Astrocyte (in vitro differentiated cells and primary cell): ENCODE measurements around the gene PARVB. TPM values are rescaled to one million over a fixed set of nuclear protein-coding genes. Genes with fewer than 3 reads are reported as not detected.
A peak's percentile ranks its signal among the peaks of the same experiment; 100 is the strongest.

ENCODE experiments used
- DNase-seq: peaks from one replicate; pipeline ENCODE4 v3.0.0-alpha.2; 2010; ENCODE audit warnings: low read depth
- FAIRE-seq: peaks from 2 replicates; lab custom pipeline; 2011; peaks lifted over from hg19 to GRCh38; lab: Jason Lieb, UNC
- H2AFZ ChIP-seq: 2 replicates; pipeline ENCODE4 v1.6.0; 2012; ENCODE audit warnings: low read depth, low read length, inconsistent platforms
- H3K27ac ChIP-seq: 2 replicates; pipeline ENCODE4 v1.5.1; 2011; ENCODE audit warnings: low read depth, low read length, inconsistent platforms
- H3K27me3 ChIP-seq: 2 replicates; pipeline ENCODE4 v1.6.0; 2011; ENCODE audit warnings: low read length, inconsistent platforms; ENCODE audit not compliant: insufficient read depth
- H3K36me3 ChIP-seq: 2 replicates; pipeline ENCODE4 v1.5.1; 2011; ENCODE audit warnings: low read length, inconsistent platforms; ENCODE audit not compliant: insufficient read depth
- H3K4me1 ChIP-seq: 2 replicates; pipeline ENCODE4 v1.5.1; 2011; ENCODE audit warnings: low read length, inconsistent platforms; ENCODE audit not compliant: insufficient read depth
- H3K4me2 ChIP-seq: 2 replicates; pipeline ENCODE4 v1.6.0; 2012; ENCODE audit warnings: low read length, inconsistent platforms
- H3K4me3 ChIP-seq: 2 replicates; pipeline ENCODE4 v1.5.1; 2011; ENCODE audit warnings: low read depth, mild to moderate bottlenecking, low read length, inconsistent platforms; ENCODE audit not compliant: insufficient read depth
- H3K79me2 ChIP-seq: 2 replicates; pipeline ENCODE4 v1.6.0; 2012; ENCODE audit warnings: mild to moderate bottlenecking, low read length, inconsistent platforms; ENCODE audit not compliant: insufficient read depth
- H3K9ac ChIP-seq: 2 replicates; pipeline ENCODE4 v1.6.0; 2012; ENCODE audit warnings: mild to moderate bottlenecking, low read length, inconsistent platforms
- H3K9me3 ChIP-seq: 2 replicates; pipeline ENCODE4 v1.5.1; 2012; ENCODE audit warnings: low read depth, mild to moderate bottlenecking, low read length, inconsistent platforms; ENCODE audit not compliant: insufficient read depth
- H4K20me1 ChIP-seq: 2 replicates; pipeline ENCODE4 v1.6.0; 2012; ENCODE audit warnings: low read length, inconsistent platforms; ENCODE audit not compliant: insufficient read depth
- H3K27ac Mint-ChIP-seq: one replicate; pipeline ENCODE4 v1.8.0; 2021; ENCODE audit warnings: mild to moderate bottlenecking, mixed read lengths; ENCODE audit not compliant: unreplicated experiment
- H3K27me3 Mint-ChIP-seq: one replicate; pipeline ENCODE4 v1.8.0; 2021; ENCODE audit warnings: low read depth, mixed read lengths; ENCODE audit not compliant: unreplicated experiment
- H3K36me3 Mint-ChIP-seq: one replicate; pipeline ENCODE4 v1.8.0; 2021; ENCODE audit warnings: low read depth, mixed read lengths; ENCODE audit not compliant: unreplicated experiment
- H3K4me1 Mint-ChIP-seq: one replicate; pipeline ENCODE4 v1.8.0; 2021; ENCODE audit warnings: low read depth, mixed read lengths; ENCODE audit not compliant: unreplicated experiment
- H3K4me3 Mint-ChIP-seq: one replicate; pipeline ENCODE4 v1.8.0; 2021; ENCODE audit warnings: mild to moderate bottlenecking, moderate library complexity, mixed read lengths; ENCODE audit not compliant: unreplicated experiment
- H3K9me3 Mint-ChIP-seq: one replicate; pipeline ENCODE4 v1.8.0; 2021; ENCODE audit warnings: mild to moderate bottlenecking, mixed read lengths; ENCODE audit not compliant: unreplicated experiment
- CTCF ChIP-seq: IDR thresholded peaks from 2 replicates; pipeline ENCODE4 v1.5.1; 2011; ENCODE audit warnings: low read depth, mild to moderate bottlenecking, inconsistent platforms, low read length, moderate library complexity; ENCODE audit not compliant: insufficient read depth
- EZH2 ChIP-seq: IDR thresholded peaks from 2 replicates; pipeline ENCODE4 v1.6.1; 2012; ENCODE audit warnings: mild to moderate bottlenecking, low read length, inconsistent platforms; ENCODE audit not compliant: insufficient read depth
- total RNA-seq: library from RNA; stranded (reverse); gene quantifications from 2 replicates; pipeline ENCODE4 v1.2.1, GENCODE V29; 2021

Gene PARVB
- total RNA-seq, 1 donor from 2014 or later = 22.0 TPM

- peaks cover 17% of the 10 kb centered on the region for H3K4me1 Mint-ChIP-seq
- Histone ChIP-seq H2AFZ (no peak overlapping the region), H4K20me1 (peaks cover 9% of the 10 kb centered on the region), H3K4me3 (no peak overlapping the region), H3K79me2 (no peaks in the 10 kb centered on the region), H3K36me3 (no peaks in the 10 kb centered on the region), H3K9me3 (no peaks in the 10 kb centered on the region), H3K4me1 (peaks cover 22% of the 10 kb centered on the region), H3K9ac (no peak overlapping the region), H3K4me2 (no peak overlapping the region), H3K27ac (no peak overlapping the region), H3K27me3 (no peaks in the 10 kb centered on the region)
- TF ChIP-seq CTCF (no peak), EZH2 (no peak)
- FAIRE-seq (no peak), DNase-seq (no peak)
- H3K27ac Mint-ChIP-seq = no peak overlapping the region
- H3K27me3 Mint-ChIP-seq = peaks cover 24% of the 10 kb centered on the region
- H3K9me3 Mint-ChIP-seq = peaks cover 3% of the 10 kb centered on the region
- H3K4me3 Mint-ChIP-seq = no peak overlapping the region
- peaks cover 9% of the 10 kb centered on the region for H3K36me3 Mint-ChIP-seq
Measured at GRCh38 chr22:44146088-44146861, 122.2 kb downstream of the PARVB start.

DNA sequence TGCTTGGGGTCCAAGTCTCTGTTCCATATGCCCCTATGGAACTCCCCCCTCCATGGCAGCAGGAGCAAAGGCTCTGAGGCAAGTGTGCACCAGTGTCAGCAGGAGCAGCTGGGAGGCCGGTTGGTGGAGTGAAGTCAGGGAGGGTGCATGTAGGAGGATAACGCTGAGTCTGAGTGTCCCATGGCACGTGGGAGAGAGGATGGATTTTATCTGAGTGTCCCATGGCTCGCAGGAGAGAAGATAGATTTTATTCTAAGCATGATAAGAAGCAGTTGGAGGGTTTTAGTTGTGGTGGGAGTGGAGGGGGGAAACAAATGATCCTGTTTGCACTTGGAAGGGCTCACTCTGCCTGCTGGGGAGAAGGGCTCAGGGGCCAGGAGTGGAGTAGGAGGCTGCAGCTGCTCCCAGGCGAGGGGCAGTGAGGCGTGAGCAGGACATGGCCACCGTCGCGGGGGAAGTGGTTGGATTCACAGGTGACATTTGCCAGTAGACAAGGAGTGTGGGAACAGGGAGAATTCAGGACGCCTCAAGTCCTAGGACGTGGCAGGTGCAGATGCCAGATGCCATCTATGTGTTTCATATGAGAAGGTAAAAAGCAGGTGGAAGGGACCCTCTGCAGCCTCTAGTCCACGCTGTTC lies 123.0 kb downstream of the PARVB start:
- TF ChIP-seq EZH2 (no peak), CTCF (no peak)
- Histone ChIP-seq H3K4me3 (no peak overlapping the region), H3K27ac (no peak overlapping the region), H3K9me3 (no peaks in the 10 kb centered on the region), H3K27me3 (no peaks in the 10 kb centered on the region), H3K9ac (no peak overlapping the region), H4K20me1 (peaks cover 9% of the 10 kb centered on the region), H3K36me3 (no peaks in the 10 kb centered on the region), H3K4me1 (peaks cover 26% of the 10 kb centered on the region), H2AFZ (no peak overlapping the region), H3K4me2 (peak overlapping the region; percentile 58), H3K79me2 (no peaks in the 10 kb centered on the region)
- H3K9me3 Mint-ChIP-seq = peaks cover 1% of the 10 kb centered on the region
- H3K36me3 Mint-ChIP-seq = peaks cover 3% of the 10 kb centered on the region
- peaks cover 17% of the 10 kb centered on the region for H3K4me1 Mint-ChIP-seq
- peaks cover 24% of the 10 kb centered on the region for H3K27me3 Mint-ChIP-seq
- peak overlapping the region; percentile 53 for H3K27ac Mint-ChIP-seq
- H3K4me3 Mint-ChIP-seq = no peak overlapping the region
- no peak for FAIRE-seq
- no peak for DNase-seq
